ENCODE results near the gene SEZ6L2.

SEZ6L2 gene

DNA sequence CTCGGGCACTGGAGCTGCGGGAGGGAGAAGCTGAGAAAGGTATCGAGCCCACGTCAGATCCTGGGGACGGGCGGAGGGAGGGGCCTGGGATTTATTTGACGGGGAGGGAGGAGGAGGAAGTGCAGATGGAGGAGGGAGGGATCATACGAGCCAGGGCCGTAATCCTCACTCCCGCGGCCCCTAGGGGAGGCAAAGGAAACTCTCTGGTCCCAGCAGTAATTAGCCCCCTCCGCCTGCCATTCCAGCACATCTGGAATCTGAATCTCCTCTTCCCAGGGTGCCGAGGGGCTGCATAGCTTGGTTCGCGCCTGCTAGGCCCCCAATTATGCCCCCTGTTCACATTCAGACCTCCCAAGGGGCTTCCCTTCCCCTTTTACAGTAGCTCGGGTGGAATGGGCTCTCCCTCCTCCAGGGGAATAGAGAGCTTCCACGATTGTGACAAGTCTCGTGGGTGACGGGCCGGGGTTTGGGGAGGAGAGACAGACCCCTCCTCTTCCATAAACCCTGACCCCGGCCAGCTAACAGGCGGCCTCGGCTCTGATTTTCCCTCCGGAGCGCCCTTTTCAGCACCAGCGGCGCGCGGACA is at the start of gene SEZ6L2:
SEZ6L2 (minus strand) TSS at position 35 of the 586 bp plus-strand sequence. CDS start 531 bp downstream, outside the sequence.
- no peaks in the 10 kb centered on the region for H3K79me2 ChIP-seq (ENCODE audit: low read length)
- H2AFZ ChIP-seq (ENCODE audit: low read length): peak within 1 kb of the TSS; percentile 83
- H3K27me3 ChIP-seq (replicated peaks; ENCODE audit: insufficient read depth, low read length): peaks cover 60% of the 10 kb centered on the region
- no peak within 1 kb of the TSS for H3K9ac ChIP-seq (ENCODE audit: low read length)
- no peaks in the 10 kb centered on the region for H3K9me3 ChIP-seq (replicated peaks; ENCODE audit: insufficient read depth, low read length)
- no peak for TF ChIP-seq EZH2phosphoT487 (IDR thresholded peaks at IDR 0.05; ENCODE audit: low read length)
- TF ChIP-seq, protein P1, sequence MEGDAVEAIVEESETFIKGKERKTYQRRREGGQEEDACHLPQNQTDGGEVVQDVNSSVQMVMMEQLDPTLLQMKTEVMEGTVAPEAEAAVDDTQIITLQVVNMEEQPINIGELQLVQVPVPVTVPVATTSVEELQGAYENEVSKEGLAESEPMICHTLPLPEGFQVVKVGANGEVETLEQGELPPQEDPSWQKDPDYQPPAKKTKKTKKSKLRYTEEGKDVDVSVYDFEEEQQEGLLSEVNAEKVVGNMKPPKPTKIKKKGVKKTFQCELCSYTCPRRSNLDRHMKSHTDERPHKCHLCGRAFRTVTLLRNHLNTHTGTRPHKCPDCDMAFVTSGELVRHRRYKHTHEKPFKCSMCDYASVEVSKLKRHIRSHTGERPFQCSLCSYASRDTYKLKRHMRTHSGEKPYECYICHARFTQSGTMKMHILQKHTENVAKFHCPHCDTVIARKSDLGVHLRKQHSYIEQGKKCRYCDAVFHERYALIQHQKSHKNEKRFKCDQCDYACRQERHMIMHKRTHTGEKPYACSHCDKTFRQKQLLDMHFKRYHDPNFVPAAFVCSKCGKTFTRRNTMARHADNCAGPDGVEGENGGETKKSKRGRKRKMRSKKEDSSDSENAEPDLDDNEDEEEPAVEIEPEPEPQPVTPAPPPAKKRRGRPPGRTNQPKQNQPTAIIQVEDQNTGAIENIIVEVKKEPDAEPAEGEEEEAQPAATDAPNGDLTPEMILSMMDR (IDR thresholded peaks at IDR 0.05; ENCODE audit: low read length): no peak
- TF ChIP-seq EZH2 (optimal IDR thresholded peaks at IDR 0.05; ENCODE audit: low read depth, low read length): no peak
- H3K4me3 ChIP-seq (ENCODE audit: low read length): peak within 1 kb of the TSS; percentile 57
- no peak within 1 kb of the TSS for H3K27ac ChIP-seq (ENCODE audit: low read length)
- no peak for DNase-seq
- no peaks in the 10 kb centered on the region for H3K9me2 ChIP-seq (replicated peaks; ENCODE audit: insufficient read depth, low read length)
- no peaks in the 10 kb centered on the region for H3F3A ChIP-seq (ENCODE audit: insufficient read depth, low read length)
- no peaks in the 10 kb centered on the region for H4K20me1 ChIP-seq (ENCODE audit: insufficient read depth, low read length)
- H3K36me3 ChIP-seq (replicated peaks; ENCODE audit: insufficient read depth, low read length): no peaks in the 10 kb centered on the region
- peak within 1 kb of the TSS; percentile 99 for H3K4me2 ChIP-seq (ENCODE audit: low read depth, low read length)
- H3K4me1 ChIP-seq (ENCODE audit: low read length): 0 out of 2 replicates have a peak, but pooled peaks cover 4% of the 10 kb centered on the region

DNA sequence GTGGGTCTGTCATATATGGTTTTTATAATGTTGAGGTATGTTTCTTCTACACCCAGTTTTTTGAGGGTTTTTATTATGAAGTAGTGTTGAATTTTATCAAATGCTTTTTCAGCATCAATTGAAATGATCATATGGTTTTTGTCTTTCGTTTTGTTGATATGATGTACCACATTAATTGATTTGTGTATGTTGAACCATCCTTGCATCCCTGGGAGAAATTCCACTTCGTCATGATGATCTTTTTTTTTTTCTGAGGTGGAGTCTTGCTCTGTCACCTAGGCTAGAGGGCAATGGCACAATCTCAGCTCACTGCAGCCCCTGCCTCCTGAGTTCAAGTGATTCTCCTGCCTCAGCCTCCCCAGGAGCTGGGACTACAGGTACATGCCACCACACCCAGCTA is 48.5 kb upstream of the SEZ6L2 start:
- Histone ChIP-seq H3K36me3 (replicated peaks; ENCODE audit: insufficient read depth, low read length) (no peaks in the 10 kb centered on the region), H3K9me3 (replicated peaks; ENCODE audit: insufficient read depth, low read length) (no peaks in the 10 kb centered on the region), H4K20me1 (ENCODE audit: insufficient read depth, low read length) (no peaks in the 10 kb centered on the region), H3K4me3 (ENCODE audit: low read length) (no peak overlapping the region), H3K79me2 (ENCODE audit: low read length) (no peaks in the 10 kb centered on the region), H3K4me2 (ENCODE audit: low read depth, low read length) (no peak overlapping the region), H2AFZ (ENCODE audit: low read length) (no peak overlapping the region), H3F3A (ENCODE audit: insufficient read depth, low read length) (no peaks in the 10 kb centered on the region), H3K27ac (ENCODE audit: low read length) (no peak overlapping the region), H3K27me3 (replicated peaks; ENCODE audit: insufficient read depth, low read length) (no peaks in the 10 kb centered on the region; the same call in 1 of the 2 replicates), H3K9ac (ENCODE audit: low read length) (no peak overlapping the region), H3K9me2 (replicated peaks; ENCODE audit: insufficient read depth, low read length) (no peaks in the 10 kb centered on the region), H3K4me1 (ENCODE audit: low read length) (no peaks in the 10 kb centered on the region)
- TF ChIP-seq EZH2 (optimal IDR thresholded peaks at IDR 0.05; ENCODE audit: low read depth, low read length) (no peak), EZH2phosphoT487 (IDR thresholded peaks at IDR 0.05; ENCODE audit: low read length) (no peak)
- TF ChIP-seq, protein P1 (IDR thresholded peaks at IDR 0.05; ENCODE audit: low read length): no peak
- DNase-seq: no peak

DNA sequence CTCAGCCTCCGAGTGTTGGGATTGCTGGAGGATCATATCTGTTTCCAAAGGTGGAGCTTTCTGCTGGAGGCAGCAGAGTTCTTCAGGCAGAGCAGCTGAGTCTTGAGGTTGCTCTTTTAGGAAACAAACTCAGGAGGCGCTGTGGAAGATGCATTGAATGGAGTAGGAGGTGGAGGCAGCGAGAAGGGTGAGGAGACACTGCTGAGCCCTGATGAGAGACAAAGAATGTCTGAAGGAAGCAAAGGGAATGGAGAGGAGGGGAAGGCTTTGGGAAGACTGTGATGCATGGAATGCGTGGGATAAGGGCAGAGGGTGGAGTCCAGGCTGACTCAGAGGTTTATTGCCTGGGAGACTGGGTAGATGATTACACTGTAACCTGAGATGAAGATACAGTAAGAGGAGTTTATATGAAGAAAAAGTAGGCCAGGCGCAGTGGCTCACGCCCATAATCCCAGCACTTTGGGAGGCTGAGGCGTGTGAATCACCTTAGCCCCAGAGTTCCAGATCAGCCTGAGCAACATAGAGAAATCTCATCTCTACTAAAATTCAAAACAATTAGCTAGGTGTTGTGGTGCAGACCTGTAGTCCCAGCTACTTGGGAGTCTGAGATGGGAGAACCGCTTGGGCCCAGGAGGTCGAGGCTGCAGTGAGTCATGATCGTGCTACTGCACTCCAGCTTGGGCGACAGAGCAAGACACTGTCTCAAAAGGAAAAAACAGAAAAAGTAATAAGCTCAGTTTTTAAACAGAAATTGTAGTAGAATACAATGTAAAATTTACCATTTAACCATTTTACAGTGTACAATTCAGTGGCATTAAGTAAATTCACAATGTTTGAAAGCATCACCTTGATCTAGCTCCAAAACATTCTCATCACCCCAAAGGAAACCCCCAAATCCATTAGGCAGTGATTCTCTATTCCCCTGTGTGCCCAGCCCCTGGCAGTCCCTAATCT is 44.8 kb upstream of the SEZ6L2 start:
- no peak overlapping the region for H3K27ac ChIP-seq (ENCODE audit: low read length)
- no peak overlapping the region for H3K4me3 ChIP-seq (ENCODE audit: low read length)
- no peak overlapping the region for H2AFZ ChIP-seq (ENCODE audit: low read length)
- no peaks in the 10 kb centered on the region for H3K4me1 ChIP-seq (ENCODE audit: low read length)
- no peaks in the 10 kb centered on the region for H3K9me3 ChIP-seq (replicated peaks; ENCODE audit: insufficient read depth, low read length)
- H3K36me3 ChIP-seq (replicated peaks; ENCODE audit: insufficient read depth, low read length): no peaks in the 10 kb centered on the region
- H4K20me1 ChIP-seq (ENCODE audit: insufficient read depth, low read length): no peaks in the 10 kb centered on the region
- H3K9me2 ChIP-seq (replicated peaks; ENCODE audit: insufficient read depth, low read length): no peaks in the 10 kb centered on the region
- no peak overlapping the region for H3K4me2 ChIP-seq (ENCODE audit: low read depth, low read length)
- DNase-seq: no peak
- TF ChIP-seq EZH2 (optimal IDR thresholded peaks at IDR 0.05; ENCODE audit: low read depth, low read length) (no peak), EZH2phosphoT487 (IDR thresholded peaks at IDR 0.05; ENCODE audit: low read length) (no peak)
- TF ChIP-seq, protein P1 (IDR thresholded peaks at IDR 0.05; ENCODE audit: low read length): no peak
- no peaks in the 10 kb centered on the region for H3F3A ChIP-seq (ENCODE audit: insufficient read depth, low read length)
- no peak overlapping the region for H3K9ac ChIP-seq (ENCODE audit: low read length)
- peaks cover 6% of the 10 kb centered on the region for H3K27me3 ChIP-seq (replicated peaks; ENCODE audit: insufficient read depth, low read length)
- no peaks in the 10 kb centered on the region for H3K79me2 ChIP-seq (ENCODE audit: low read length)
